ENCODE data around the gene ARHGAP15.

GRCh38 chr2:143524559-143525401, 395.6 kb downstream of the ARHGAP15 start:
- TF ChIP-seq CTCF (IDR thresholded peaks at IDR 0.05): no peak
- TF ChIP-seq POLR2A (IDR thresholded peaks at IDR 0.05): no peak
- no peak for TF ChIP-seq POLR2AphosphoS5 (IDR thresholded peaks at IDR 0.05)
- no peak for TF ChIP-seq EP300 (IDR thresholded peaks at IDR 0.05)

Measured in suprapubic skin (tissue), 4 donors.